Fibroblast of lung (primary cell): ENCODE measurements around the gene TMEM163.

Experiments
- EZH2 ChIP-seq: IDR thresholded peaks from 2 replicates; pipeline ENCODE4 v1.5.1; 2012; ENCODE audit warnings: low read length, control low read depth, mild to moderate bottlenecking; ENCODE audit errors: missing control alignments
- TF ChIP-seq, protein P1 (sequence below), 2 donors: IDR thresholded peaks in 1 of 2; conservative IDR thresholded peaks in 1 of 2; 1 replicate in 1 of 2; 2 replicates in 1 of 2; pipeline ENCODE4 v1.5.1; 2011 to 2012; ENCODE audit warnings: low read length in 2 of 2, control low read depth in 1 of 2, inconsistent platforms in 1 of 2, low read depth in 1 of 2, mild to moderate bottlenecking in 1 of 2

GRCh38 chr2:134703426-134703825 is 15.4 kb downstream of the TMEM163 start:
- TF ChIP-seq, protein P1, sequence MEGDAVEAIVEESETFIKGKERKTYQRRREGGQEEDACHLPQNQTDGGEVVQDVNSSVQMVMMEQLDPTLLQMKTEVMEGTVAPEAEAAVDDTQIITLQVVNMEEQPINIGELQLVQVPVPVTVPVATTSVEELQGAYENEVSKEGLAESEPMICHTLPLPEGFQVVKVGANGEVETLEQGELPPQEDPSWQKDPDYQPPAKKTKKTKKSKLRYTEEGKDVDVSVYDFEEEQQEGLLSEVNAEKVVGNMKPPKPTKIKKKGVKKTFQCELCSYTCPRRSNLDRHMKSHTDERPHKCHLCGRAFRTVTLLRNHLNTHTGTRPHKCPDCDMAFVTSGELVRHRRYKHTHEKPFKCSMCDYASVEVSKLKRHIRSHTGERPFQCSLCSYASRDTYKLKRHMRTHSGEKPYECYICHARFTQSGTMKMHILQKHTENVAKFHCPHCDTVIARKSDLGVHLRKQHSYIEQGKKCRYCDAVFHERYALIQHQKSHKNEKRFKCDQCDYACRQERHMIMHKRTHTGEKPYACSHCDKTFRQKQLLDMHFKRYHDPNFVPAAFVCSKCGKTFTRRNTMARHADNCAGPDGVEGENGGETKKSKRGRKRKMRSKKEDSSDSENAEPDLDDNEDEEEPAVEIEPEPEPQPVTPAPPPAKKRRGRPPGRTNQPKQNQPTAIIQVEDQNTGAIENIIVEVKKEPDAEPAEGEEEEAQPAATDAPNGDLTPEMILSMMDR (conservative IDR thresholded peaks at IDR 0.05 in 1 of 2, IDR thresholded peaks at IDR 0.05 in 1 of 2; ENCODE audit: low read depth in 1 of 2, low read length in 2 of 2): no peak
- no peak for TF ChIP-seq EZH2
